H1 (cell line): ENCODE data around the gene CRYM. TPM values are rescaled to one million over a fixed set of nuclear protein-coding genes. Genes with fewer than 3 reads are reported as not detected.
"Not testable (repeated sequence)": the region's sequence is repeated elsewhere in the genome, so short reads cannot be mapped to it uniquely, and the experiment has no call there.

Source experiments
- CTCF ChIA-PET: fragments of 300-600 bp; sonication (Branson Sonifier 250); formaldehyde crosslinking; loops from one replicate; lab custom pipeline; 2021; ENCODE audit not compliant: partially characterized antibody; lab: Charles Lee
- POLR2A ChIA-PET: fragments of 300-600 bp; sonication (Branson Sonifier 250); formaldehyde crosslinking; loops from one replicate; lab custom pipeline; 2021; ENCODE audit warnings: inconsistent platforms; ENCODE audit not compliant: partially characterized antibody; lab: Charles Lee
- DNase-seq, 2 experiments: peaks; one replicate each; pipeline versions ENCODE4 v3.0.0 to v3.0.0-alpha.2; 2010 to 2022; ENCODE audit warnings: low spot score in 2 of 2, low read depth in 1 of 2, mixed read lengths in 1 of 2
- FAIRE-seq: peaks from 2 replicates; lab custom pipeline; 2011; peaks lifted over from hg19 to GRCh38; lab: Jason Lieb, UNC
- H2AFZ ChIP-seq: 2 replicates; pipeline ENCODE4 v1.8.1; 2012; ENCODE audit warnings: low read length, inconsistent platforms
- H2AK5ac ChIP-seq: 2 replicates; pipeline ENCODE4 v1.6.1; 2013; ENCODE audit warnings: low read depth, low read length
- H2BK120ac ChIP-seq: replicated peaks from 2 replicates; pipeline ENCODE3; 2013; ENCODE audit warnings: low read depth, low read length, inconsistent platforms
- H2BK12ac ChIP-seq: 2 replicates; pipeline ENCODE4 v1.6.1; 2013; ENCODE audit warnings: low read depth, low read length
- H2BK15ac ChIP-seq: 2 replicates; pipeline ENCODE4 v1.6.1; 2013; ENCODE audit warnings: low read length
- H2BK20ac ChIP-seq: 2 replicates; pipeline ENCODE4 v1.6.1; 2013; ENCODE audit warnings: low read length
- H2BK5ac ChIP-seq: 2 replicates; pipeline ENCODE4 v1.6.1; 2013; ENCODE audit warnings: low read depth, low read length
- H3K14ac ChIP-seq: 2 replicates; pipeline ENCODE4 v1.6.1; 2013; ENCODE audit warnings: inconsistent platforms; ENCODE audit not compliant: insufficient read length
- H3K18ac ChIP-seq: 2 replicates; pipeline ENCODE4 v1.6.1; 2013; ENCODE audit warnings: low read length; ENCODE audit errors: extremely low read depth
- H3K23ac ChIP-seq: 2 replicates; pipeline ENCODE4 v1.6.1; 2013; ENCODE audit warnings: inconsistent platforms; ENCODE audit not compliant: insufficient read length
- H3K23me2 ChIP-seq: 2 replicates; pipeline ENCODE4 v1.6.1; 2013; ENCODE audit warnings: low read depth, low read length
- H3K27ac ChIP-seq: 2 replicates; pipeline ENCODE4 v1.6.1; 2011; ENCODE audit warnings: low read depth, low read length, inconsistent platforms
- H3K27me3 ChIP-seq, 4 experiments: replicated peaks in 1 of 4; 1 replicate in 1 of 4; 2 replicates in 3 of 4; pipeline versions ENCODE4 v1.6.1 to v1.8.1; 2011 to 2013; ENCODE audit warnings: low read length in 3 of 4, mild to moderate bottlenecking in 3 of 4, inconsistent platforms in 2 of 4, mixed read lengths in 2 of 4, moderate library complexity in 1 of 4; ENCODE audit not compliant: control insufficient read depth in 3 of 4, insufficient read depth in 3 of 4; ENCODE audit errors: extremely low read depth in 1 of 4
- H3K36me3 ChIP-seq, 4 experiments: 2 replicates each; pipeline versions ENCODE4 v1.6.1 to v1.8.1; 2011 to 2013; ENCODE audit warnings: mild to moderate bottlenecking in 4 of 4, low read length in 3 of 4, moderate library complexity in 2 of 4, control low read depth in 1 of 4, inconsistent platforms in 1 of 4; ENCODE audit not compliant: insufficient read depth in 4 of 4, control insufficient read depth in 2 of 4
- H3K4ac ChIP-seq: replicated peaks from 2 replicates; pipeline ENCODE3; 2013; ENCODE audit warnings: low read length, low read depth, mixed read lengths, inconsistent platforms; ENCODE audit not compliant: insufficient read length
- H3K4me1 ChIP-seq, 4 experiments: replicated peaks in 1 of 4; 1 replicate in 1 of 4; 2 replicates in 3 of 4; pipeline versions ENCODE4 v1.6.1 to v1.8.1; 2011 to 2013; ENCODE audit warnings: low read length in 3 of 4, inconsistent platforms in 2 of 4, mixed read lengths in 1 of 4; ENCODE audit not compliant: insufficient read depth in 4 of 4, control insufficient read depth in 3 of 4
- H3K4me2 ChIP-seq, 2 experiments: 2 replicates each; pipeline versions ENCODE4 v1.6.1 to v1.8.1; 2011 to 2013; ENCODE audit warnings: low read depth in 2 of 2, low read length in 2 of 2, control low read depth in 1 of 2, inconsistent platforms in 1 of 2, mild to moderate bottlenecking in 1 of 2; ENCODE audit not compliant: insufficient read depth in 1 of 2
- H3K4me3 ChIP-seq, 4 experiments: fragments of 200-600, 300-600 bp in 1 of 4; sonication (generic), shearing (Covaris generic), sonication (Bioruptor Twin) in 1 of 4; 2 replicates each; pipeline versions ENCODE4 v1.5.1 to v1.8.1; 2011 to 2016; ENCODE audit warnings: low read length in 4 of 4, low read depth in 3 of 4, control low read depth in 2 of 4, inconsistent platforms in 2 of 4, mild to moderate bottlenecking in 2 of 4, mixed read lengths in 1 of 4, moderate library complexity in 1 of 4; ENCODE audit not compliant: insufficient read depth in 2 of 4; ENCODE audit errors: extremely low read depth in 1 of 4
- H3K56ac ChIP-seq: replicated peaks from 2 replicates; pipeline ENCODE3; 2013; ENCODE audit warnings: low read depth, mild to moderate bottlenecking, mixed read lengths, low read length, inconsistent platforms; ENCODE audit not compliant: insufficient read length
- H3K79me1 ChIP-seq: 2 replicates; pipeline ENCODE4 v1.6.1; 2013; ENCODE audit warnings: low read depth, low read length, control low read depth
- H3K79me2 ChIP-seq, 2 experiments: 2 replicates each; pipeline versions ENCODE4 v1.6.1 to v1.8.1; 2012 to 2013; ENCODE audit warnings: low read length in 2 of 2, mild to moderate bottlenecking in 2 of 2, inconsistent platforms in 1 of 2; ENCODE audit not compliant: insufficient read depth in 2 of 2, control insufficient read depth in 1 of 2
- H3K9ac ChIP-seq, 4 experiments: replicated peaks in 1 of 4; 1 replicate in 1 of 4; 2 replicates in 3 of 4; pipeline versions ENCODE4 v1.6.1 to v1.8.1; 2011 to 2013; ENCODE audit warnings: low read depth in 3 of 4, low read length in 3 of 4, control low read depth in 2 of 4, mild to moderate bottlenecking in 2 of 4, moderate library complexity in 2 of 4, inconsistent platforms in 1 of 4; ENCODE audit errors: extremely low read depth in 1 of 4
- H3K9me3 ChIP-seq, 2 experiments: 2 replicates each; pipeline versions ENCODE4 v1.6.1 to v1.8.1; 2012 to 2013; ENCODE audit warnings: mild to moderate bottlenecking in 2 of 2, moderate library complexity in 2 of 2, control low read depth in 1 of 2, inconsistent platforms in 1 of 2, low read depth in 1 of 2, low read length in 1 of 2, mixed read lengths in 1 of 2; ENCODE audit not compliant: insufficient read depth in 2 of 2
- H4K20me1 ChIP-seq, 2 experiments: replicated peaks in 1 of 2; 2 replicates each; pipeline versions ENCODE3 to v1.8.1; 2011 to 2013; ENCODE audit warnings: inconsistent platforms in 2 of 2, low read length in 2 of 2, mild to moderate bottlenecking in 1 of 2; ENCODE audit not compliant: insufficient read depth in 2 of 2, control insufficient read depth in 1 of 2
- H4K5ac ChIP-seq: 2 replicates; pipeline ENCODE4 v1.6.1; 2013; ENCODE audit warnings: low read length, low read depth, mixed read lengths, inconsistent platforms; ENCODE audit not compliant: insufficient read length
- H4K8ac ChIP-seq: 2 replicates; pipeline ENCODE4 v1.8.0; 2013; ENCODE audit warnings: mild to moderate bottlenecking, moderate library complexity, low read length, inconsistent platforms; ENCODE audit not compliant: insufficient read depth; ENCODE audit errors: extremely low read depth
- H4K91ac ChIP-seq: replicated peaks from 2 replicates; pipeline ENCODE3; 2013; ENCODE audit warnings: low read length, mixed read lengths, inconsistent platforms; ENCODE audit not compliant: insufficient read length
- WGBS, 2 experiments: shearing (Covaris generic) in 1 of 2; methylation state at CpG; one replicate each; pipeline versions ENCODE4 v1.1.6 to v1.1.7; 2013 to 2015; ENCODE audit warnings: low lambda C conversion rate in 2 of 2, mixed read lengths in 2 of 2, inconsistent platforms in 1 of 2, low coverage in 1 of 2, missing lambda C conversion rate in 1 of 2; ENCODE audit not compliant: insufficient replicate concordance in 2 of 2, insufficient coverage in 1 of 2, insufficient read length in 1 of 2; ENCODE audit errors: extremely low coverage in 1 of 2, missing lambda C conversion rate in 1 of 2; 5-methylcytosine and 5-hydroxymethylcytosine counted together
- polyA plus RNA-seq, 7 experiments: library from polyadenylated mRNA; depleted of rRNA in 3 of 7; stranded (reverse) in 5 of 7; unstranded in 2 of 7; fragments of >200 nt in 5 of 7; fragments of 200-250 nt in 2 of 7; gene quantifications; 1 replicate in 5 of 7; 2 replicates in 1 of 7; 4 replicates in 1 of 7; pipeline versions ENCODE4 v1.2.1 to v1.2.3, GENCODE V29; 2011 to 2013; ENCODE audit warnings: missing spikeins in 2 of 7, mixed read lengths in 2 of 7
- total RNA-seq: library from RNA; stranded (reverse); fragmentation: NEBNext Ultra II Directional; extraction: Animal tissue kit (Norgen Biotek cat#: 25700); gene quantifications from 2 replicates; pipeline ENCODE4 v1.2.1, GENCODE V29; 2021

The CRYM gene
- total and polyA plus RNA-seq, 2 of the 8 experiments (the other 6 are each of a cell fraction or from before 2014, with no cell fraction given): 12.9 to 40.4 TPM

DNA sequence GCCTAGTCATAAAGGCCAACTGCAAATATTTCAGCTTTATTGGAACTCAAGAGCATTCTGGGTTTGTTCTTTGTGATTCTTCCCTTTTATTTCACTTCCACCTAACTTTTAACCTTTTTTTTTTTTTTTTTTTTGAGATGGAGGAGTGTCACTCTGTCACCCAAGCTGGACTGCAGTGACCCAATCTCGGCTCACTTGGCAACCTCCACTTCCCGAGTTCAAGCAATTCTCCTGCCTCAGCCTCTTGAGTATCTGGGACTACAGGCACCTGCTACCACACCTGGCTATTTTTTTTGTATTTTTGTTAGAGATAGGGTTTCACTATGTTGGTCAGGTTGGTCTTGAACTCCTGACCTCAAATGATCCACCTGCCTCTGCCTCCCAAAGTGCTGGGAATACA is 44.2 kb upstream of the CRYM start:
- CTCF ChIA-PET: interaction anchor here (1.2 kb wide), 1 partner anchor 23 kb away, joined by 3 read pairs; no protein-coding TSS in a partner anchor
- POLR2A ChIA-PET, FAIRE-seq: not testable (repeated sequence)

More for the DNA sequence above, 44.2 kb upstream of the CRYM start:
- H3K4me2 ChIP-seq, H3K23me2 ChIP-seq, H3K56ac ChIP-seq, H2BK15ac ChIP-seq, H2BK5ac ChIP-seq, H2BK120ac ChIP-seq, H3K4me3 ChIP-seq, H3K36me3 ChIP-seq, H3K14ac ChIP-seq, H3K79me2 ChIP-seq, H3K9me3 ChIP-seq, DNase-seq, H3K27me3 ChIP-seq, H3K18ac ChIP-seq, H2BK20ac ChIP-seq, H3K79me1 ChIP-seq, H4K20me1 ChIP-seq, H4K8ac ChIP-seq, H4K5ac ChIP-seq, H3K4ac ChIP-seq, H2AFZ ChIP-seq, H2BK12ac ChIP-seq, H3K9ac ChIP-seq, H2AK5ac ChIP-seq, H3K4me1 ChIP-seq, H3K27ac ChIP-seq, H4K91ac ChIP-seq, H3K23ac ChIP-seq: not testable (repeated sequence)
- WGBS, 2 experiments: 100% methylated on average over 2 of the region's 2 CpGs; no CpG with 5 or more reads in 1 of the 2 experiments
